Measurements from ENCODE around the gene UNC119.
"Not testable (repeated sequence)": the region's sequence is repeated elsewhere in the genome, so short reads cannot be mapped to it uniquely, and the experiment has no call there.

UNC119 gene

GRCh38 chr17:28524476-28525424 lies 27.7 kb downstream of the UNC119 start:
- H3K4me1 Mint-ChIP-seq (ENCODE audit: low read depth): no peaks in the 10 kb centered on the region
- no peak overlapping the region for H3K27ac Mint-ChIP-seq
- H3K9me3 Mint-ChIP-seq (ENCODE audit: low read depth): no peaks in the 10 kb centered on the region
- H3K36me3 Mint-ChIP-seq: no peaks in the 10 kb centered on the region
- H3K4me3 Mint-ChIP-seq: no peak overlapping the region
- no peaks in the 10 kb centered on the region for H3K27me3 Mint-ChIP-seq

- Mint-ChIP-seq H3K9me3 (ENCODE audit: low read depth) (no peaks in the 10 kb centered on the region), H3K27me3 (no peaks in the 10 kb centered on the region), H3K27ac (no peak overlapping the region), H3K4me1 (ENCODE audit: low read depth) (no peaks in the 10 kb centered on the region), H3K36me3 (no peaks in the 10 kb centered on the region), H3K4me3 (no peak overlapping the region)
These were observed 28.5 kb downstream of the UNC119 start for GRCh38 chr17:28523876-28524275.

- H3K27me3 Mint-ChIP-seq: no peaks in the 10 kb centered on the region
- H3K9me3 Mint-ChIP-seq (ENCODE audit: low read depth): no peaks in the 10 kb centered on the region
- H3K4me3 Mint-ChIP-seq: no peak overlapping the region
- no peaks in the 10 kb centered on the region for H3K36me3 Mint-ChIP-seq
- no peaks in the 10 kb centered on the region for H3K4me1 Mint-ChIP-seq (ENCODE audit: low read depth)
- no peak overlapping the region for H3K27ac Mint-ChIP-seq
These were observed 29.2 kb downstream of the UNC119 start for GRCh38 chr17:28523186-28523585.

- H3K4me3 Mint-ChIP-seq; H3K27me3 Mint-ChIP-seq; H3K4me1 Mint-ChIP-seq (ENCODE audit: low read depth); H3K27ac Mint-ChIP-seq; H3K36me3 Mint-ChIP-seq; H3K9me3 Mint-ChIP-seq (ENCODE audit: low read depth): not testable (repeated sequence)
These were observed 30.1 kb downstream of the UNC119 start for GRCh38 chr17:28522281-28522680.

- H3K9me3 Mint-ChIP-seq (ENCODE audit: low read depth): no peaks in the 10 kb centered on the region
- no peaks in the 10 kb centered on the region for H3K4me1 Mint-ChIP-seq (ENCODE audit: low read depth)
- no peaks in the 10 kb centered on the region for H3K27me3 Mint-ChIP-seq
- H3K27ac Mint-ChIP-seq: no peak overlapping the region
- no peak overlapping the region for H3K4me3 Mint-ChIP-seq
- H3K36me3 Mint-ChIP-seq: no peaks in the 10 kb centered on the region
These were observed 30.9 kb downstream of the UNC119 start for GRCh38 chr17:28521311-28522085.

GRCh38 chr17:28520687-28521086 lies 31.7 kb downstream of the UNC119 start:
- no peaks in the 10 kb centered on the region for H3K4me1 Mint-ChIP-seq (ENCODE audit: low read depth)
- H3K27ac Mint-ChIP-seq: no peak overlapping the region
- no peak overlapping the region for H3K4me3 Mint-ChIP-seq
- H3K36me3 Mint-ChIP-seq: no peaks in the 10 kb centered on the region
- no peaks in the 10 kb centered on the region for H3K27me3 Mint-ChIP-seq
- no peaks in the 10 kb centered on the region for H3K9me3 Mint-ChIP-seq (ENCODE audit: low read depth)

GRCh38 chr17:28519236-28519635 lies 33.2 kb downstream of the UNC119 start:
- no peaks in the 10 kb centered on the region for H3K9me3 Mint-ChIP-seq (ENCODE audit: low read depth)

GRCh38 chr17:28518578-28518977 lies 33.8 kb downstream of the UNC119 start:
- Mint-ChIP-seq H3K4me3 (no peak overlapping the region), H3K4me1 (ENCODE audit: low read depth) (no peaks in the 10 kb centered on the region), H3K27me3 (no peaks in the 10 kb centered on the region), H3K9me3 (ENCODE audit: low read depth) (no peaks in the 10 kb centered on the region), H3K27ac (no peak overlapping the region), H3K36me3 (no peaks in the 10 kb centered on the region)

More at GRCh38 chr17:28519236-28519635, 33.2 kb downstream of the UNC119 start:
- Mint-ChIP-seq H3K4me3 (no peak overlapping the region), H3K27ac (no peak overlapping the region), H3K36me3 (no peaks in the 10 kb centered on the region), H3K27me3 (no peaks in the 10 kb centered on the region), H3K4me1 (ENCODE audit: low read depth) (no peaks in the 10 kb centered on the region)

- Mint-ChIP-seq H3K27me3 (peaks cover 2% of the 10 kb centered on the region), H3K4me3 (no peak overlapping the region), H3K9me3 (ENCODE audit: low read depth) (no peaks in the 10 kb centered on the region), H3K27ac (no peak overlapping the region), H3K4me1 (ENCODE audit: low read depth) (no peaks in the 10 kb centered on the region), H3K36me3 (no peaks in the 10 kb centered on the region)
These were observed 34.3 kb downstream of the UNC119 start for GRCh38 chr17:28518132-28518531.

GRCh38 chr17:28515518-28515917 lies 36.9 kb downstream of the UNC119 start:
- Mint-ChIP-seq H3K4me3 (no peak overlapping the region), H3K9me3 (ENCODE audit: low read depth) (no peaks in the 10 kb centered on the region), H3K36me3 (no peaks in the 10 kb centered on the region), H3K27ac (no peak overlapping the region), H3K27me3 (peaks cover 2% of the 10 kb centered on the region), H3K4me1 (ENCODE audit: low read depth) (no peaks in the 10 kb centered on the region)

- Mint-ChIP-seq H3K9me3 (ENCODE audit: low read depth) (no peaks in the 10 kb centered on the region), H3K4me1 (ENCODE audit: low read depth) (no peaks in the 10 kb centered on the region), H3K27me3 (peaks cover 7% of the 10 kb centered on the region), H3K36me3 (no peaks in the 10 kb centered on the region), H3K4me3 (no peak overlapping the region), H3K27ac (no peak overlapping the region)
These were observed 37.8 kb downstream of the UNC119 start for GRCh38 chr17:28514561-28515002.

GRCh38 chr17:28513476-28513875 lies 38.9 kb downstream of the UNC119 start:
- Mint-ChIP-seq H3K27me3 (peaks cover 7% of the 10 kb centered on the region), H3K4me3 (no peak overlapping the region), H3K9me3 (ENCODE audit: low read depth) (no peaks in the 10 kb centered on the region), H3K36me3 (no peaks in the 10 kb centered on the region), H3K27ac (no peak overlapping the region), H3K4me1 (ENCODE audit: low read depth) (no peaks in the 10 kb centered on the region)

GRCh38 chr17:28511858-28512461 lies 40.5 kb downstream of the UNC119 start:
- peaks cover 10% of the 10 kb centered on the region for H3K27me3 Mint-ChIP-seq
- H3K4me3 Mint-ChIP-seq: no peak overlapping the region

GRCh38 chr17:28509789-28510188 lies 42.6 kb downstream of the UNC119 start:
- Mint-ChIP-seq H3K27me3 (peaks cover 10% of the 10 kb centered on the region), H3K27ac (no peak overlapping the region), H3K4me3 (no peak overlapping the region), H3K36me3 (no peaks in the 10 kb centered on the region), H3K4me1 (ENCODE audit: low read depth) (no peaks in the 10 kb centered on the region), H3K9me3 (ENCODE audit: low read depth) (no peaks in the 10 kb centered on the region)

More at GRCh38 chr17:28511858-28512461, 40.5 kb downstream of the UNC119 start:
- Mint-ChIP-seq H3K36me3 (no peaks in the 10 kb centered on the region), H3K4me1 (ENCODE audit: low read depth) (no peaks in the 10 kb centered on the region), H3K27ac (no peak overlapping the region), H3K9me3 (ENCODE audit: low read depth) (no peaks in the 10 kb centered on the region)

- no peak overlapping the region for H3K4me3 Mint-ChIP-seq
- H3K27me3 Mint-ChIP-seq: peaks cover 8% of the 10 kb centered on the region
- H3K4me1 Mint-ChIP-seq (ENCODE audit: low read depth): no peaks in the 10 kb centered on the region
- H3K36me3 Mint-ChIP-seq: no peaks in the 10 kb centered on the region
- H3K27ac Mint-ChIP-seq: no peak overlapping the region
- H3K9me3 Mint-ChIP-seq (ENCODE audit: low read depth): no peaks in the 10 kb centered on the region
These were observed 44.2 kb downstream of the UNC119 start for GRCh38 chr17:28508211-28508724.
